HG02798 (cell line): Measurements from ENCODE around the gene TRIM2.

ENCODE experiments used
- ATAC-seq: cut with Tn5 transposase; IDR thresholded peaks from one replicate; pipeline ENCODE4 v1.9.1; 2021; ENCODE audit warnings: mild to moderate bottlenecking; ENCODE audit not compliant: unreplicated experiment, poor library complexity

TRIM2 gene

GRCh38 chr4:153220682-153221395 is 16.6 kb downstream of the TRIM2 start:
- no peak for ATAC-seq

GRCh38 chr4:153221783-153222706 is 17.8 kb downstream of the TRIM2 start:
- ATAC-seq, result peak; percentile 24

DNA sequence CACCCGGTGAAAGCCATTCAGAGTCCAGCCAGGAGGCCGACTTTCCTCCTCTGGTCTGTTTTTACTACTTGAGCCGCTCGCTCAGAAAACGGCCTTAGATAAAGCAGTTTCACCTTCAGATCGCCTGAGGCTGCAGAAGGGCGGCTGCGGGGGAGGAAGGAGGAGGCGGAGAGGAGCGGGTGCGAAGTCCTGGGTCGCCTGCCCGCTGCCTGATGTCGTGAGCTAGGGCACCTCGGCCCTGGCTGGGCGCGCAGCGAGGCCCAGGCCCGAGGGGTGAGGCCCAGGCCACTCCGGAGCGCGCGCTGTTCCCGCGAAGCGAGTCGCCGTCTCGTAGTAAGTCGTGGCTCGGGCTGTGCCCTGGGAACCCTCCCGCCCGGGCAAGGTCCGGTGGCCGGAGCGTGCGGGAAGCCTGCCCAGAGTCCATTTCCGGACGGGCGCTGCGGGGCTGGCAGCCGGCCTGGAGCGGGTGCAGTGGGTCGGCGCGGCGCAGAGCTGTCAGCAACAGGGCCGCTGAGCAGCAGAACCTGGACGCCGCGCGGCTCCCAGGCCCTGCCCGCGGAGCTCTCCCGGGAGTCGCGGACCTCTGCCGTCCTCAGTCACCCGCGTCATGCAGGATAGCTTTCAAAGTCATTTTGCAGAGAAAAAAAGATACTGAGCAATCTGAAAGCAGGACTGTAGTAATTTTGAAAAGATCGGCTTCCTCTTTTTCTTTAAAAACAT is 18.6 kb downstream of the TRIM2 start:
- ATAC-seq, result peak; percentile 70

GRCh38 chr4:153223427-153223801 is 19.2 kb downstream of the TRIM2 start:
- no peak for ATAC-seq

- ATAC-seq, result no peak
Measured at GRCh38 chr4:153223930-153224329, 19.7 kb downstream of the TRIM2 start.

DNA sequence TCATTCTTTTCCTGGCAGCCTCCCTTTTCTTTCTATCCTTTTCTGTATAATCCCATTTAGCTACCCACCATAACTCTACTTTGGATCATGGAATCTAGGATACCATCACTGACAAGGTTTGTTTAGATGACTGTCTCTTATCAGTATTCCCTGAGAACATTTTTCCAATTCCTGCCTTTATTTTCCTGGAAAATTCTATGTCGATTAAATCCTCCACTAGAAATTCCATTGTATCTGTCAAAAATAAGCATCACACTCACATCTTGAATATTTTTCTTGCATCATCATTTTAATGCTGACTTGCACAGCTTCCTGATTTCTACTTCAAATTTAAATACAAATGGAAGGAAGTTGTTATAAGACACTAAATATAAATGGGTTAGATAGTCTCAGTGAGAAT is 20.2 kb downstream of the TRIM2 start:
- ATAC-seq, result no peak

GRCh38 chr4:153227469-153228075 is 23.3 kb downstream of the TRIM2 start:
- no peak for ATAC-seq

GRCh38 chr4:153228512-153229140 is 24.4 kb downstream of the TRIM2 start:
- ATAC-seq, result no peak

GRCh38 chr4:153229545-153229944 is 25.3 kb downstream of the TRIM2 start:
- ATAC-seq, result no peak

DNA sequence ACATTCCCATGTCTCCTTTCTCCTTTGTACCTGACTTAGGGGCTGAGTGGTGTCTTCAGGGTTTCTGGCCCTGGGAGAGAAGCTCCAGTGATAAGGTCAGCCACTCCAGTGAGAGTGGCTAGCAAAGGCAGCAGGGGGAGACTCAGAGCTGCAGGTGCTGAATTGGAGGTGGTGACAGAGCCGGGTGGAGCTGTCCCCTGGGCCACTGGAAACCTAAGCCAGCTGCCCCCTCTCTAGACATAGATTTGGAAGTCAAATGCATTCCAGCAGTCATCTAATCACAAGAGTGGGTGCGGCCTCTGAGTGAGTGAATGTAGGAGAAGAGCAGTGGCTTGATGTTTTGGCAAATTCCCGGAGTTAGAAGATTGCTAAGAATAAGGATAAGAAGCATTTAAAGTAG is 28.5 kb downstream of the TRIM2 start:
- ATAC-seq, result peak; percentile 71

DNA sequence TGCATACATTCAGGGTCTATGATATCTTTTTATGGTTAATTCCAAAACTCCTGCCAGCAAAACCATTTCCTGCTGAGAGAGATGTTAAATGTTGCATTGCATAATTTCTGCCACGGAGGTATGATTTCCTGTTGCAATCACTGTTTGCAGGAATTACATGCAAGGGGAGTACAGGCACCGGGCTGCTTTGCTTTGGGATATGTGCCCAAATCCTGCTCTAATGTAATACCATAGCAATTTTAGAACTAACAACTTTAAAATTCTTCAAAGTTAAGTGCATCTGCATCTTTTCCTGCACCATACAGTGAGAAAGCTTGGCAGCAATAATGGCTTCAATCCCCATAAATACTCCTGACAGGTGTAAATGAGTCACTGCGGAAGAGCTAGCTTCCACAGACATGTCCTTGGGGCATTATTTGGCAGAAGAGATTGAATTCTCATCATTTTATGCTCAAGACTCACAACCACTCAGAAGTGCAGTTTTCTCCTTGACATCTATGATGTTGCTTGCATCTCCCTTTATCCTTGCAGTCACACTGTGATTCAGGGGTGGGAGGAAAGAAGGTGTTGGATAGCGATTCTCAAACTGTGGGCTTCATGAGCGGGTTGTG is 29.6 kb downstream of the TRIM2 start:
- no peak for ATAC-seq

GRCh38 chr4:153234885-153235284 is 30.6 kb downstream of the TRIM2 start:
- no peak for ATAC-seq

DNA sequence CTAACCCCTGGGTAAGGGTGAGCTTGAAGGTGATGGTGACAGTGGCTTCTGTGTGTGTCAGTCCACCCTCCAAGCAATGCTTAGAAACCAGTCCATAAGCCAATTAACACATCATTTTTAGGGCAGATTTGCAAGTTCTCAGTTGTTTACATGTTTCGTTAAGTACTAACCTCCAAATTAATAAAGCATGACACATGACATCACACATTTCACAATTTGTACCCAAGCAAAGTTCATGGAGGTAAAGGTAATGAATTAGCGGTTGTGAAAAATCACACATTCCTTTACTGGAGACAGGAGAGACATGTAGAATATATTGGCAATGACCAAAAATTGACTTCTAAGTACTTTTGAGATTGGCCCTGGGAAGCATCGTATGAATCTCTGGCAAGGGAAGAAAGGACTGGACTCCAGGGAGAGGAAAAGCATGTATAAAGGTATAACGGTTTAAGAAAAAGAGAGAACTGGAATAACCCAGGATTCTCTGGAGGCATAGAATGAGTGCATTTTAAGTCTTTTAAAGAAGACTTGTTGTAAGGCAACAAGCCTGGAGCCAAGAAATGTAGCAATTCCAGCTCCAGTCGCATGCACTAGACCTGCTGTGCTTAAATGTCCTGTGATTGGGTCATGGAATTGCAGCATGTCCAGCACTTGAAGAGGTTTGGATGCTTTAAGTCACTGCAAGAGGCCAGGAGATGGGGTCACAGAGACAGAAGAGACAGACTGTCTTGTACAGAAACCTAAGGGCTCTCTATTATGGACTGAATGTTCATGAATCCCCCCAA is 34.1 kb downstream of the TRIM2 start:
- no peak for ATAC-seq

GRCh38 chr4:153239409-153239808 is 35.2 kb downstream of the TRIM2 start:
- ATAC-seq, result no peak

DNA sequence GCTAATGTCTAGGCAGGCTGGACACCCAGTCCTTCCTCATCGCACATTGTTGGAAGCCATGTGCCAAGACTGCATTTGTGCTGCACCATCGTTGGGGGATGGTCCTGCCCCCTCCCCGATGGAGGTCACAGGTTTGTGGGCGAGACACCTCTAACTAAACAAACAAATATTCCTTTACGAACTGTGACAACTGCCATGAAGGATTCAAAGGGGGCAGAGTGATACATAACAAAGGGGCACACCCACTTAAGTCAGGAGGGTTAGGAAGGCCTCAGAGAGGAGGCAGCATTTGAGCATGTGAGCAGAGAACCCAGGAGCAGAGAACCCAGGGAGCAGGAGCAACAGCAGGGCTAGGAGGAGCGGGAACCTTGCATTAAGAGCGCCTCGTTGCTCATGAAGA is 37.1 kb downstream of the TRIM2 start:
- no peak for ATAC-seq

- ATAC-seq, result peak; percentile 51
Measured at GRCh38 chr4:153241970-153242838, 38.0 kb downstream of the TRIM2 start.

- ATAC-seq, result no peak
Measured at GRCh38 chr4:153242839-153243324, 38.6 kb downstream of the TRIM2 start.

DNA sequence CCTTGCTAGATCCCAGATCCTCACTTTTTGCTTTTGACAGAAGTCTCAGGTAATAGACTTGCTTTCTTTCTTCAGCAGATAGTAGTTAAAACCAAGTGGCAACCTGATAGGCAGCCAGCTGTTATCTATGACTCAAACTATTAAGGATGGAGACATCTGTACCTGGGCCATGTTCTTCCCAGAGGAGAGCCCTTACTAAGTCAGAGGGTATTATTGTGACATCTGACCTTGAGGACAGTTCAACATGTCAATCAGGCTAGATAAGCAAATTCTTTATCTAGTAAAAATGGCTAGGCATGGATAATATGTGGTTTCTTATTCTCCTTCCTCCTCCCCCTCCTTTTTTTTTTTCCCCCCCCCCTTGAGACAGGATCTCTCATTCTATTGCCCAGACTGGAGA is 39.2 kb downstream of the TRIM2 start:
- no peak for ATAC-seq
